ENCODE measurements around the gene DAP. TPM values are rescaled to one million over a fixed set of nuclear protein-coding genes. Genes with fewer than 3 reads are reported as not detected.

DAP gene
- total RNA-seq, 1 experiment from 2014 or later: 77.6 TPM

DNA sequence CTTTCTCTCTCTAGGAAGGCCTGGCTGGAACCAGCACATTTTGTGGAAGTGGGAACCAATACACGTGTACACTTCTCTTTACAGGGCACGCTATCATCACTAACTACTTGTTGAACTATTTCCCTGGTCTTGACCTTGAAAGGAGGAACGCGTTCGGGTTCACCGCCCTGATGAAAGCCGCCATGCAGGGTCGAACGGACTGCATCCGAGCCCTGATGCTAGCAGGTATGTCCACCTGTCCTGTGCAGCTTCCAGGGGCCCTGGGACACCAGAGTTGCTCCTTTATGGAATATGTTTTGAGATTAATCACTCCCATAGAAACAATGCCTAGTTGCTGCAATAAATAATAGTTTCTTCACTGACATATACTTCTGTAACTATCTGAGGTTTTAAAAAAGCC, 123.1 kb downstream of the DAP start:
- H3K27me3 Mint-ChIP-seq (ENCODE audit: insufficient read depth, unreplicated experiment): no peaks in the 10 kb centered on the region
- no TSS peak for BruUV-seq (replicated peaks)
- ChIA-PET POLR2A (no interaction called here), CTCF (no interaction called here)
- peaks cover 14% of the 10 kb centered on the region for H3K9me3 Mint-ChIP-seq (ENCODE audit: unreplicated experiment)
- H3K36me3 Mint-ChIP-seq (ENCODE audit: insufficient read depth, unreplicated experiment): peaks cover 33% of the 10 kb centered on the region
- no peaks in the 10 kb centered on the region; the same call in 1 of the 2 replicates for H3K36me3 ChIP-seq (ENCODE audit: control insufficient read depth, insufficient read depth, low read length)
- H3K4me1 ChIP-seq: no peaks in the 10 kb centered on the region
- H3K9me3 ChIP-seq: no peaks in the 10 kb centered on the region
- H3K4me3 Mint-ChIP-seq (ENCODE audit: unreplicated experiment): no peak overlapping the region
- TF ChIP-seq, protein P1, sequence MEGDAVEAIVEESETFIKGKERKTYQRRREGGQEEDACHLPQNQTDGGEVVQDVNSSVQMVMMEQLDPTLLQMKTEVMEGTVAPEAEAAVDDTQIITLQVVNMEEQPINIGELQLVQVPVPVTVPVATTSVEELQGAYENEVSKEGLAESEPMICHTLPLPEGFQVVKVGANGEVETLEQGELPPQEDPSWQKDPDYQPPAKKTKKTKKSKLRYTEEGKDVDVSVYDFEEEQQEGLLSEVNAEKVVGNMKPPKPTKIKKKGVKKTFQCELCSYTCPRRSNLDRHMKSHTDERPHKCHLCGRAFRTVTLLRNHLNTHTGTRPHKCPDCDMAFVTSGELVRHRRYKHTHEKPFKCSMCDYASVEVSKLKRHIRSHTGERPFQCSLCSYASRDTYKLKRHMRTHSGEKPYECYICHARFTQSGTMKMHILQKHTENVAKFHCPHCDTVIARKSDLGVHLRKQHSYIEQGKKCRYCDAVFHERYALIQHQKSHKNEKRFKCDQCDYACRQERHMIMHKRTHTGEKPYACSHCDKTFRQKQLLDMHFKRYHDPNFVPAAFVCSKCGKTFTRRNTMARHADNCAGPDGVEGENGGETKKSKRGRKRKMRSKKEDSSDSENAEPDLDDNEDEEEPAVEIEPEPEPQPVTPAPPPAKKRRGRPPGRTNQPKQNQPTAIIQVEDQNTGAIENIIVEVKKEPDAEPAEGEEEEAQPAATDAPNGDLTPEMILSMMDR (IDR thresholded peaks at IDR 0.05; ENCODE audit: insufficient read depth in 1 of 2, low read depth in 1 of 2, low read length in 1 of 2, severe bottlenecking in 1 of 2, unreplicated experiment in 1 of 2): no peak
- no peaks in the 10 kb centered on the region for H3K27me3 ChIP-seq (replicated peaks; ENCODE audit: control insufficient read depth, insufficient read depth, low read length)
- intact Hi-C loops (cut with micrococcal nuclease; ENCODE audit: unreplicated experiment): no loop called here
- no peak for DNase-seq
- no peak overlapping the region for H3K4me3 ChIP-seq (ENCODE audit: low read depth, low read length)
- no peaks in the 10 kb centered on the region for H3K4me1 Mint-ChIP-seq (ENCODE audit: low read depth, unreplicated experiment)
- no peak overlapping the region for H3K27ac Mint-ChIP-seq (ENCODE audit: unreplicated experiment)

DNA sequence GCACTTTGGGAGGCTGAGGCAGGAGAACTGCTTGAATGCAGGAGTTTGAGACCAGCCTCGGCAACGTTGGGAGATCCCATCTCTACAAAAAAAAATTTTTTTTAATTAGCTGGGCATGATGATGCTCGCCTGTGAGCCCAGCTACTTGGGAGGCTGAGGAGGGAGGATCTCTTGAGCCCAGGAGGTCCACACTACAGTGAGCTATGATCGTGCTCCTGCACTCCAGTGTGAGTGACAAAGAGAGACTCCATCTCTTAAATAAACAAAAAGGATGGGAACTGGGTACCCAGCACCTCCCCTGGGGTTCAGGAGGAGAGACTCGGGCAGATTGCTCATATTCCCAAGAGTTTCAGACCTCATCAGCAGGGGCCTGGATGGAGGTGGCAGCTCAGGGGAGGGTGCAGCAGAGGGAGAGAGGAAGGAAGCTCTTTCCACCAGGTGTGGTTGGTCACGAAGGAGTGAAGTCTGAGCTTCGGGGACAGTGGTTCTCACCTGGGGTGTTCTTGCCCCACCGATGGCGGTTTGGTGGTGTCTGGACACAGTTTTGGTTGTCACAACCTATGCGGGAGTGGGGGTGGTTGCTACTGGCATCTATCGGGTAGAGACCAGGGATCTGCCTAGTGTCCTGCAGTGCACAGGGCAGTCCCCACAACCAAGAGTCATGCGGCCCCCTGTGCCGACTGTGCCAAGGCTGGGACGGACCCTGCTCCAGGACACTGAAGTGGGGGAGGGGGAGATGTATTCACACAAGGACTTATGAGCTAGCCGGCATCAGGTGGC, 124.5 kb downstream of the DAP start:
- intact Hi-C loops (cut with micrococcal nuclease; ENCODE audit: unreplicated experiment): no loop called here
- Mint-ChIP-seq H3K27me3 (ENCODE audit: insufficient read depth, unreplicated experiment) (no peaks in the 10 kb centered on the region), H3K27ac (ENCODE audit: unreplicated experiment) (no peak overlapping the region), H3K4me1 (ENCODE audit: low read depth, unreplicated experiment) (no peaks in the 10 kb centered on the region), H3K36me3 (ENCODE audit: insufficient read depth, unreplicated experiment) (peaks cover 39% of the 10 kb centered on the region), H3K4me3 (ENCODE audit: unreplicated experiment) (no peak overlapping the region), H3K9me3 (ENCODE audit: unreplicated experiment) (peaks cover 14% of the 10 kb centered on the region)
- Histone ChIP-seq H3K36me3 (ENCODE audit: control insufficient read depth, insufficient read depth, low read length) (no peaks in the 10 kb centered on the region; the same call in 1 of the 2 replicates), H3K4me3 (ENCODE audit: low read depth, low read length) (no peak overlapping the region), H3K27me3 (replicated peaks; ENCODE audit: control insufficient read depth, insufficient read depth, low read length) (no peaks in the 10 kb centered on the region), H3K4me1 (no peaks in the 10 kb centered on the region), H3K9me3 (no peaks in the 10 kb centered on the region)
- BruUV-seq (replicated peaks): no TSS peak
- CTCF ChIA-PET: no interaction called here
- POLR2A ChIA-PET: no interaction called here
- DNase-seq: no peak
- TF ChIP-seq, protein P1 (IDR thresholded peaks at IDR 0.05; ENCODE audit: insufficient read depth in 1 of 2, low read depth in 1 of 2, low read length in 1 of 2, severe bottlenecking in 1 of 2, unreplicated experiment in 1 of 2): no peak

DNA sequence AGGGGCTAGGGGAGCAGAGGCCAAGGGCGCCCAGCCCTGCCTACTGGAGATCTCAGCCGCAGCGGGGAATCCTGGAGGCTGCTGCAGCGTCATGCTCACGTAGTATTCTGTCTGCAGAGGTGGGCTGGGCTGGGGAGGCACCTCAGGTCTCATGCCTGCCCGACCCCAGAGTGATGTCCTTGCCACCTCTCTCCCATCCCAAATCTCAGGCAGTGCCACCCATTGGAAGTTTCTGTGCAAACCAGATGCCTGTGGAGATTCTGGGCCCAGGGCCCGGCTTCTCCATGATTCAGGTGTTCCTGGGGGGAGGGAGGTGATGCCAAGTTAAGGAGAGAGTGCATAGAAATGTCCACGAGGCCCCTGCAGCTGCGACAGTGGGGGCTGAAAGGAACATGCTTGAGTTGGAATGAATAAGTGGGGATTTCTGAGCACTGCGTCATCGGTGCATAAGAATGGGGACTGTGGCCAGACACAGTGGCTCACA, 125.1 kb downstream of the DAP start:
- Mint-ChIP-seq H3K27ac (ENCODE audit: unreplicated experiment) (no peak overlapping the region), H3K27me3 (ENCODE audit: insufficient read depth, unreplicated experiment) (no peaks in the 10 kb centered on the region), H3K4me3 (ENCODE audit: unreplicated experiment) (no peak overlapping the region), H3K4me1 (ENCODE audit: low read depth, unreplicated experiment) (no peaks in the 10 kb centered on the region), H3K9me3 (ENCODE audit: unreplicated experiment) (peaks cover 14% of the 10 kb centered on the region), H3K36me3 (ENCODE audit: insufficient read depth, unreplicated experiment) (peaks cover 44% of the 10 kb centered on the region)
- Histone ChIP-seq H3K36me3 (ENCODE audit: control insufficient read depth, insufficient read depth, low read length) (no peaks in the 10 kb centered on the region; the same call in 1 of the 2 replicates), H3K27me3 (replicated peaks; ENCODE audit: control insufficient read depth, insufficient read depth, low read length) (no peaks in the 10 kb centered on the region), H3K9me3 (no peaks in the 10 kb centered on the region), H3K4me1 (no peaks in the 10 kb centered on the region), H3K4me3 (ENCODE audit: low read depth, low read length) (no peak overlapping the region)
- TF ChIP-seq, protein P1 (IDR thresholded peaks at IDR 0.05; ENCODE audit: insufficient read depth in 1 of 2, low read depth in 1 of 2, low read length in 1 of 2, severe bottlenecking in 1 of 2, unreplicated experiment in 1 of 2): no peak
- ChIA-PET POLR2A (no interaction called here), CTCF (no interaction called here)
- intact Hi-C loops (cut with micrococcal nuclease; ENCODE audit: unreplicated experiment): no loop called here
- no TSS peak for BruUV-seq (replicated peaks)
- DNase-seq: no peak

All from Caco-2 (cell line).